Endothelial cell (in vitro differentiated cells): ENCODE results near the gene SNCB. TPM values are rescaled to one million over a fixed set of nuclear protein-coding genes. Genes with fewer than 3 reads are reported as not detected.
"Not testable (repeated sequence)": the region's sequence is repeated elsewhere in the genome, so short reads cannot be mapped to it uniquely, and the experiment has no call there.

Experiments
- DNase-seq: peaks from one replicate; pipeline ENCODE4 v3.0.0; 2021; ENCODE audit warnings: low spot score
- H3K27ac Mint-ChIP-seq: one replicate; pipeline ENCODE4 v1.8.0; 2021; ENCODE audit warnings: mixed read lengths, inconsistent platforms; ENCODE audit not compliant: unreplicated experiment
- H3K27me3 Mint-ChIP-seq: one replicate; pipeline ENCODE4 v1.8.0; 2021; ENCODE audit warnings: mild to moderate bottlenecking, moderate library complexity, mixed read lengths, inconsistent platforms; ENCODE audit not compliant: unreplicated experiment
- H3K36me3 Mint-ChIP-seq: one replicate; pipeline ENCODE4 v1.8.0; 2021; ENCODE audit warnings: mild to moderate bottlenecking, low read depth, mixed read lengths, inconsistent platforms; ENCODE audit not compliant: unreplicated experiment
- H3K4me1 Mint-ChIP-seq: one replicate; pipeline ENCODE4 v1.8.0; 2021; ENCODE audit warnings: mild to moderate bottlenecking, mixed read lengths, inconsistent platforms; ENCODE audit not compliant: unreplicated experiment
- H3K4me3 Mint-ChIP-seq: one replicate; pipeline ENCODE4 v1.8.0; 2021; ENCODE audit warnings: mild to moderate bottlenecking, mixed read lengths, inconsistent platforms; ENCODE audit not compliant: unreplicated experiment
- H3K9me3 Mint-ChIP-seq: one replicate; pipeline ENCODE4 v1.8.0; 2021; ENCODE audit warnings: mixed read lengths, inconsistent platforms; ENCODE audit not compliant: unreplicated experiment
- total RNA-seq: library from RNA; stranded (reverse); fragmentation: NEBNext Ultra II Directional; extraction: Animal tissue kit (Norgen Biotek cat#: 25700); gene quantifications from one replicate; pipeline ENCODE4 v1.2.1, GENCODE V29; 2021; ENCODE audit not compliant: unreplicated experiment
- TF ChIP-seq, protein P1 (sequence below): fragments of 200-600 bp; sonication (generic); IDR thresholded peaks from one replicate; pipeline ENCODE4 v1.5.0; 2021; ENCODE audit warnings: antibody characterized with exemption; ENCODE audit not compliant: unreplicated experiment

Gene SNCB
- total RNA-seq, 1 donor from 2014 or later = 0.80 TPM

DNA sequence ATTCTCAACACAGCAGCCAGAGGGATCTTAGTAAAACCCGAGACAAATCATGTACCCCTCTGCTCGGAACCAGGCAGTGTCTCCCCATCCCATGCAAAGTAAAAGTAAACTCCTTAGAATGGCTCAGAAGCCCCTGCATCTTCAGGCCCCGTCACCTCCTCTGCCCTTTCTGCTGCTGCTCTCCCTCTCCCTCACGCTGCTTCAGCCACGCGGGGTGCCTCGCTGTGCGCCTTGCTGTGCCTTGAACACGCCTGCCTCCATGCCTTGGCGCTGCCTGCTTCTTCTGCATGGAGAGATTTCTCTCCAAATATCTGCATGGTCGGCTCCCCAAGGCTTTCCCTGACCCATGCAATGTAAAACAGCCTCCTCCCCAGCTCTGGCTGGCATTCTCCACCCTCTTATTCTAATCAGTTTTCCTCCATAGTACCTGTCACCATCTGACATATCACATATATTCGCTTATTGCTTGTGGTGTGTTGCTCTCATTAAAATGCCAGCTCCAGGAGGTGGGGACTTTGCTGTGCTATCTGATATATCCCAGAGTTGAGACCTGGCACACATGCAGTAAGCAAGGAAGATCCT is 28.3 kb downstream of the SNCB start:
- TF ChIP-seq, protein P1, sequence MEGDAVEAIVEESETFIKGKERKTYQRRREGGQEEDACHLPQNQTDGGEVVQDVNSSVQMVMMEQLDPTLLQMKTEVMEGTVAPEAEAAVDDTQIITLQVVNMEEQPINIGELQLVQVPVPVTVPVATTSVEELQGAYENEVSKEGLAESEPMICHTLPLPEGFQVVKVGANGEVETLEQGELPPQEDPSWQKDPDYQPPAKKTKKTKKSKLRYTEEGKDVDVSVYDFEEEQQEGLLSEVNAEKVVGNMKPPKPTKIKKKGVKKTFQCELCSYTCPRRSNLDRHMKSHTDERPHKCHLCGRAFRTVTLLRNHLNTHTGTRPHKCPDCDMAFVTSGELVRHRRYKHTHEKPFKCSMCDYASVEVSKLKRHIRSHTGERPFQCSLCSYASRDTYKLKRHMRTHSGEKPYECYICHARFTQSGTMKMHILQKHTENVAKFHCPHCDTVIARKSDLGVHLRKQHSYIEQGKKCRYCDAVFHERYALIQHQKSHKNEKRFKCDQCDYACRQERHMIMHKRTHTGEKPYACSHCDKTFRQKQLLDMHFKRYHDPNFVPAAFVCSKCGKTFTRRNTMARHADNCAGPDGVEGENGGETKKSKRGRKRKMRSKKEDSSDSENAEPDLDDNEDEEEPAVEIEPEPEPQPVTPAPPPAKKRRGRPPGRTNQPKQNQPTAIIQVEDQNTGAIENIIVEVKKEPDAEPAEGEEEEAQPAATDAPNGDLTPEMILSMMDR = no peak
- H3K36me3 Mint-ChIP-seq = peaks cover 6% of the 10 kb centered on the region
- DNase-seq = no peak
- peaks cover 3% of the 10 kb centered on the region for H3K4me1 Mint-ChIP-seq
- H3K9me3 Mint-ChIP-seq = no peaks in the 10 kb centered on the region
- no peak overlapping the region for H3K4me3 Mint-ChIP-seq
- peaks cover 9% of the 10 kb centered on the region for H3K27me3 Mint-ChIP-seq
- no peak overlapping the region for H3K27ac Mint-ChIP-seq

DNA sequence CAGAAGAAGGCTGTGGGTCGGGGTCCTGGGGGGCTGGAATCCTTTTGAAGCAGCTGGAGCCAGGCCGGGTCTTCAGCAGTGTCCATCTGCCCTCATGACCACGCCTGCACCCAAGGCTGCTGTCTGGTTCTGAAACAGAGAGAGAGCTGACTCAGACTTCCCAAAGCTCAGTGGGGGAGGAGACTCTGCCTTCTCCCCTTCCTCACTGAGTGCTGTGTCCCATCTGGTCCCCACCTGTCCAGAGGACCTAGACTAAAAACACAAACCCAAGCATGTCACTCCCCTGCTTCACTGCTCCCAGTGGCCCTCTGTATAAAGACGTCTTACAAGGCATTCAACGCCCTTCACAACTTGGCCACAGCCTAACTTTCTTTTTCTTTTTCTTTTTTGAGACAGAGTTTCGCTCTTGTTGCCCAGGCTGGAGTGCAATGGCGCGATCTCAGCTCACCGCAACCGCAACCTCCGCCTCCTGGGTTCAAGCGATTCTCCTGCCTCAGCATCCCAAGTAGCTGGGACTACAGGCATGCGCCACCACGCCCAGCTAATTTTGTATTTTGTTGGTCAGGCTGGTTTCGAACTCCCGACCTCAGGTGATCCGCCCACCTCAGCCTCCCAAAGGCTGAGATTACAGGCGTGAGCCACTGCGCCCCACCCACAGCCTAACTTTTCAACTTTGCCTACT is 30.4 kb downstream of the SNCB start:
- not testable (repeated sequence) for H3K27ac Mint-ChIP-seq, H3K4me3 Mint-ChIP-seq, H3K9me3 Mint-ChIP-seq, H3K4me1 Mint-ChIP-seq, DNase-seq, H3K36me3 Mint-ChIP-seq
- peaks cover 12% of the 10 kb centered on the region for H3K27me3 Mint-ChIP-seq

DNA sequence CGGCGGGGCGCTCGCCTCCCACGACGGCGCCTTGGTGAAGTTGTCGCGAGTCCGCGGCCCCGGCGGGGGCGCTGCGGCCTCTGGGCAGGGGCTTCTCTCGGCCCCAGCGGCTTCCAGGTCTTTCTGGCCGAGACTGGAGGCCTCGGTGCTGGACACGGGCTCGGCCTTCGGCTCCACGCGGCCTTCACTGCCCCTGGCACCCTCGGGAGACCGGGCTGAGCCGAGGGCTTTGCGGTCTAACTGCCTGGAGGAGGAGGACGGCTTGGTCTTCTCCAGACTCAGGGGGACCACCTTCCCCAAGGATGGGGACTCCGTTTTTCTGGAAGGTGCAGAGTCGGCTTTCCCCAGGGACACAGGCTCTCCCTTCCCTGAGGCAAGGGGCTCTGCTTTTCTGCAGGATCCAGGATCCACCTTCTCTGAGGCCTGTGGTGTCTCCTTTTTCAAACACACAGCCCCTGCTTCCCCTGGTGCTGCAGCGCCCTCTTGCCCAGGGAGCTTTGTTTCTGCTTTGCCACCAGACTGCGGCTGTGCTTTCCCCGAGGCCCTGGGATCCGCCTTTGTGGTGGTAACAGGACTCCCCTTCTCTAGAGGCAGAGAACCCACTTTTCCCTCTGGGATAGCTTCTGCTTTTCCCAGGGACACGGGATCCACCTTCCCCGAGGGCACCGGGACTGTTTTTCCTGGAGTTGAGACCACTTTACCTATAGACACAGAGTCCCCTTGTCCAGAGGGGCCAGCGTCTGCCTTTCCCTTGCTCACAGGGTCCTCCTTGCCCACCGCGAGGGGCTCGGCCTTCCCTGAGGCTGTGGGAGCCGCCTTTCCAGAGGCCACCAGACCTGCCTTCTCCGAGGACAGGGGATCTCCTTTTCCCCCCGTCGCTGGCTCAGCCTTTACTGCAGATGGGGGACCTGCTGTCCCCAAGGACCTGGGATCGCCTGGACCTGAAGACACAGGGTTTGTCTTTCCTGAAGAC is 32.6 kb downstream of the SNCB start:
- DNase-seq = no peak
- H3K27ac Mint-ChIP-seq = no peak overlapping the region
- H3K36me3 Mint-ChIP-seq = peaks cover 6% of the 10 kb centered on the region
- H3K4me3 Mint-ChIP-seq = no peak overlapping the region
- peaks cover 15% of the 10 kb centered on the region for H3K27me3 Mint-ChIP-seq
- H3K9me3 Mint-ChIP-seq = no peaks in the 10 kb centered on the region
- TF ChIP-seq, protein P1 = no peak
- H3K4me1 Mint-ChIP-seq = no peaks in the 10 kb centered on the region

DNA sequence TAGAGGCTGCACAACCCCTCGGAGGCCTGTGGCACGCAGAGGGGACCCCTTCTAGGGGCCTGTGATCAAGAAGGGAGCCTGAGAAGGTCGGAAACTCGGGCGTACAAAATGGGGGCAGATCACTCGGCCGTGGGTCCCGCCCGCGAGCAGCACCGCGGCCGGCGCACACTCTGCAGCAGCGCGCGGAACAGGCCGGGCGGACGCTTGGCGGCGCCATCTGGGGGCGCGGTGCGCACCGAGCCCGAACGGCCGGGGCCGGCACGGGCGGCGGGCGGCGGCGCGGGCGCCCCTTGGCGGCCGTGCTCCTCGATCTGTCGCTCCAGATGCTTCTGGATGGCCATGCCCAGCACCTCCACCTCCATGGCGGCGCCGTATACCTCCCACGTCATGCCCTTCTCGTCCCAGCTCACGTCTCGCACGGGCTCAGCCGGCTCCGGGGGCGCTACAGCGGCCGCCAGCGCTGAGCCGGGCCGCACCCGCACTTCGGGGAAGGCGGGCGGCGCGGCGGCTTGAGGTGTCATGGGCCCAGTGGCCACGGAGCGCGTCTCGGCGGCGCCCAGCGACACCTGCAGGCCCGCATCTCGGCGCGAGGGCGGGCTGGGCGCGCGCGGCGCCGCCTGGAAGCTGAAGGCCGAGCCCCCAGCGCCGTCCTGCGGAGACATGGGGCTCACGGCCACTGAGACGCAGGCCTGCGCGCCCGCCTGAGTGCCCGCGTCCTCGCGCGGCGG is 33.5 kb downstream of the SNCB start:
- peak; percentile 61 for DNase-seq
- Mint-ChIP-seq H3K4me3 (no peak overlapping the region), H3K27ac (no peak overlapping the region), H3K4me1 (no peaks in the 10 kb centered on the region), H3K9me3 (no peaks in the 10 kb centered on the region), H3K27me3 (peaks cover 15% of the 10 kb centered on the region), H3K36me3 (peaks cover 6% of the 10 kb centered on the region)
- TF ChIP-seq, protein P1 = no peak

DNA sequence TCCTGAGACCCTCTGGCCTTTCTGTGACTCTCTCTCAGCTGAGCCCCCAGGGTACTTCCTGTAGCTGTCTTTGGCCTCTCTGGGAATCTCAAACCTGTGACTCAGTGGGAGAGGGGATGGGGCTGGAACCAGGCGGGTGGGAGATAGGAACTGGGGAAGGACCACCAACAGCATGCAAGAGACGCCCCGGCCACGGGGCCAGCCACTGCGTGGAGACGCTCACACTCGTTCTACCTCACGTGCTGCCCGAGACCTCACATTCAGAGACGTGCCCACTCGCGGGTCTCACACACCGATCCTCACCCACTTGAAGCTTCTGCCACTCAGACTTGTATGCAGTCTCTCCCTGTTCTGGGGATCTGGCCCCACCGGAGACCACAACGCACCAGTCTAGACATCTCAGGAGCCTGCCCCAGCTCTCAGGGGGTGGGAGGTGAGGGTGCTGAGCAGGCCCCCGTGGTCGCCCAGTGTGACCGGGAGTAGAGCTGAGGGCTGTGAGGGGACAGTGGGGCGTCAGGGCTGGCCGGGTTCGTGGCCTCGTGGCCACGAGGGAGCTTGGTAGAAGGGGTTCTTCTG is 34.2 kb downstream of the SNCB start:
- Mint-ChIP-seq H3K4me3 (peak overlapping the region; percentile 53), H3K27me3 (peaks cover 13% of the 10 kb centered on the region), H3K36me3 (peaks cover 6% of the 10 kb centered on the region), H3K4me1 (no peaks in the 10 kb centered on the region), H3K27ac (no peak overlapping the region), H3K9me3 (no peaks in the 10 kb centered on the region)
- DNase-seq = no peak
- TF ChIP-seq, protein P1 = no peak
